Measurements from ENCODE around the gene ARSJ.

ARSJ gene

DNA sequence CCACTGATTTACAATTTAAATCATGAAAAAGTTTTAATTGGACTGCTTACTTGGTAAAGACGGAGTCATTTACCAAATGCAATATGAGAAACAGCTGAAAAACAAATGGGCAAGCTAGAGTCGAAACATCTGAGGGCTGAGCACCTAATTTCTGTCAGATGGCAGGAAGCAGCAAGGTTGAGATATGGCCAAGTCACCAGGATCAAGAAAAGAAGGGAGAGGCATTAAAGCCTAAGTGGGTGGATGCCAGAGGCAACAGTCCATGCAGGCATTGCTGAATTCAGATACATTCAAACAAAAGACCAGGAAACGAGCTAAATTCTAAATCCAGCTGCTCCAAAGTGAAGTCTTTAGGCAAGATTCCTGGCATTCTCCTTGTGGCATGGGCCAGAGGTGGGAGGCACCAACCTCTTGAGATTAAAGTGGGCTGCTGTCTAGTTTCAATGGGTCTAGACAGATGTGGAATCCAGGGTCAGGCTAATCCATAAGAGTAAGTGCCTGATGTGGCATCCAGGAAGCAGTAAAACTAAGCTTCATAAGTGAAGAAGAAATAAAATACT, 8.0 kb upstream of the ARSJ start:
- no peak for DNase-seq (ENCODE audit: low spot score)

DNA sequence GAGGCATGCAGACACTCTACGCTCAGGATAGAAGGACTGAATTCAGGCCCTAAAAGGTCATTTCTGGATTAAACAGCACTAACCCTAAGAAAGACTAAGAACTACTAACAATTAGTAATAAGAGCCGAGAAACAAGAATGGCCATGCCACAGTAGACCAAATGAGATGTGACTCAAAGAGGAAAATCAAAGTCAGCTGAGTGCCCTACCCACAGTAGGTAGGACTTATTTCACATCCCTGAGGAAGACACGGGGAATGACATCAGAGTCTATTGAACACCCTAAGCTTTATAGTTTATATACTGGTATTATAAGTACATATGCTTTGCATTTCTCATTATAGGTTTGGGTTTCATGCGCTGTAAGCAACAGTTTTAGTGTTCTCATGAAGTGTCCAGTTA, 2.7 kb upstream of the ARSJ start:
- DNase-seq (ENCODE audit: low spot score): no peak

DNA sequence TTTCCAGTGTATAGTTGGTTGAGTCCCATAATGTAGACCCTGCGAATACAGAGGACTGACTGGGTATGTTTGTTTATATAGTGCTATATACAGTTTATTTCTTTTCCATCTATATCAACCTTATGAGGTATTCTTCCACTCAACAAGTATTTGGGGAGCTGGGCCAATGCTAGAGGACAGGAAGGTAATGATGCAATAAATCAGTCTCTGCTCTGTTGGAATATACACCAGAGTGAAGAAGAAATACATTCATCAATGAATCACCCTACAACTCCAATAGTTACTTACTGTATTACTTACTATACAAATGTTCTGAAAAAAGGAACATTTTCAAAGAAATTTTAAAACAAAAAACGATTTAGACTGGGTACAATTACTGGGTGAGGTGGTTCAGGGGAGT, 2.1 kb upstream of the ARSJ start:
- DNase-seq (ENCODE audit: low spot score): no peak

DNA sequence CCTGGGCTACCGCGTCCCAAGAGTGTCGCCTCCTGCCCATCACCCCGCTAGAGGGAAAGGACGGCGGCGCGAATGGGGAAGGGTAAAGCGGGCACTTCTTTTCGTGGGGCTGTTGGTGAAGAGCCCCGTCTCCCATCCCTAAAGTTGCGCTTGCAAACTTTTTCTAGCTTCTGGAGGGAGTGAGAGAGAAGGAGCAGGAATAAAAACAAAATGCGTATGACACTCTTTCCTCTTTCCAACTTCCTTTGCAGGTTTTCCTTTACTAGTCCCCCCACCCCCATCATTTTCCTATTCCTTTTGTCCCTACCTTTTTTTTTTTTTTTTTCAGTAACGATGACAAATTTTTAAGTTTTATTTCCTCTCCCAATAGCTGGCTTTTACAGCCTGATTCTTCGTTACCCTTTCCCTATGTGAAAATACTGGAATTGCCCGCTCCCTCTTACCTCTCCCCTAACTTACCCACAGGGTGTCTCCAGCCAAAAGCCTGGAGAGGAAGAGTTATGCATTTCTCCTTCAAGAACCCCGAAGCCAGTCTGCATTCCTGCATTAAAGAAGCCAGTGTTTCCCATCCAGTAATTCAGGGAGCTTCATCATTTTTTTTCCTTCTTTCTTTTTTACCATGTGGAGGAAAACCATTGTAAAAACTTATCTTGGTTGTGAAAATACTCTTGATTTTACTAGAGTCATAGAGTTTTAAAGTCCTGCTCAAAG, 613 bp upstream of the ARSJ start:
- DNase-seq (ENCODE audit: low spot score): no peak

DNA sequence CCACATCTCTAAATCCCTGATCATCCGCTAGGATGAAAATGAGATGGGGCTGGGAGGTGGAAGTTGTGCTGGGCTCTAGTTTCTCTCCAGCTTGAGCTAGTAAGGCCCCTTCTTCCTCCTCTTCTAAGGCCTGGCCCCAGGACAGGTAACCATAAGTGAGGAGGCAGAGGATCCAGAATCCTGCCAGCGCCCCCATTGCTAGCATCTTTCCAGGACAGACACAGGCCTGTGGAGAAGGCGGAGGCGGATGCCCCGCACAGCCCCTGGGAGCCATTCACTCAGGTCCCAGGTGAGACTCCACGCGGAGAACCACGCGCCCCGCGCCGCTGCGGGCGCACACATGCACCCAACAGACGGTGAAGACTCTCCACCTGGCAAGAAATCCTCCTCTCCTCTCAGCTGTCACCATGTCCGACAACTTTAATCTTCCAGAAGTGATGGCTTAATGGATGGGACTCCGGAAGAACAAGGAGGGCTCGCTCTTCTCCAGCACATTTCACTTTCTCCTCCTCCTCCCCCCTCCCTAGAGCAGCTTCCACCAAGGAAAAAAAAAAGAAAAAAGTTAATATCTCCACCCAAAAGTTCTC, 793 bp downstream of the ARSJ start:
- DNase-seq (ENCODE audit: low spot score): no peak

DNA sequence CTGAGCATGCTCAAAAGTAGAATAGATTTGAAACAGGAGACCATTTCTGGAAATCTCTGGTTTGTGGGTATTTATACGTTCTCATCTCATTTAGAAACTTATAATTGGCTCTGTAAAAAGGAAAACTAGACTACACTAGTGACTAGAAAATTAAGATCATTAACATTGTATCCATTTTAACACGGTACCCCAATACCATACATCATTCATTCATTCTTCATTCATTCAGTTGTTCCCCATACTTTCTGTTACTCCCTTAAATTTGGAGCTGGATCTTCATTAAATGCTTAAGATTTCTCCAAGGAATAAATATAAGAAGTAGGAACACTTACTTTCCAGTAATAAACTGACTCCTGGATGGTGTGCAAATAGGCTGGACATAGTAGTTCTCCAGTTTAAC, 1.3 kb downstream of the ARSJ start:
- no peak for DNase-seq (ENCODE audit: low spot score)

DNA sequence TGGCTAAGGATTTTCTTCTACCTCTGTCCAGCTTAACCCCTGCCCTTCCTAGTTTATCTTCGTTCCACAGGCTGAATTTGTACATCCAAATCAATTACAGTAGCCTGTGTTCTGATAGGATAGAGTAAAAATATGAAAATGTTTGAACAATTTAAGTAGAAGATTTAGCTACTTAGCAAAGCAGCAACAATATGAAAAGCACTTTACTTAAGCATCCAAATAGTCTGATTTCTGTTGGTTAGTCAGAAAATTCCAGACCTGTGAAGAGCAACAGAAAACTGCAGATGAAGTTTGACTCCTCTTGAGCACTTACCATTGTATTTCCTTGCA, 2.0 kb downstream of the ARSJ start:
- no peak for DNase-seq (ENCODE audit: low spot score)

DNA sequence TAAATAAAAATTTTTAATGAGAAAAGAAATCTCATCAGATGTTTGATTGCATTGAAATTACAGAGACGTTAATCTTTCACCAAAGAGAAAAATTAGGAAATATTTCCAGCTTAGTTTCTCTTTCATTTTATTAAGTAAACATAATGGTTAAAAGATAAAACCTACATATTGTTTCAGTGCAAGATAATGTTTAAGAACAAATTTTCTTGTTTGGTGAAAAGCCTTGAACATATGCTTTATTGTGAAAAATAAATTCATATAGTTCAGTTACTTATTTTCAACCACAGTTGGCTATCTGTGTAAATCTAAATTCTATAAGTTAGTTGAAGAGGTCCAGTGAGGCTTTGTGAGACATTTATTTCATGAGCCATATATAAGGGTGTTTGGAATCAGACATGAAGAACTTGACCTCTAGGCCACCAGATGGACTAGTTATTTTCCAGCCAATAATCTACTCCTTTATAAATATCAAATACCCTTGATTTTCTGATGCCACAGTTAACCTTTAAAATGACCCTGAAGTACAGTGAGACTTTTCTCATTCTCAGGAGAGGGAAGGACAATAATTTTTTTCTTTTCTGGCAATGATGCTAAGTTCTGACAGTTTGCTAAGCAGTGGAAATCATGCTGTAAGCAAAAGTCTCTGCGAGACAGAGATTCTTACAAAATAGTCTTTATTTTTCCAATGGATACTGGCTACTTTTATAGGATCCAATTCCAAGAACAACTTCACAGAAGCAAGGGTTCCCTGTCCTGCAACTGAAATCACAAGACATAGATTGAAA, 2.5 kb downstream of the ARSJ start:
- DNase-seq (ENCODE audit: low spot score): no peak

DNA sequence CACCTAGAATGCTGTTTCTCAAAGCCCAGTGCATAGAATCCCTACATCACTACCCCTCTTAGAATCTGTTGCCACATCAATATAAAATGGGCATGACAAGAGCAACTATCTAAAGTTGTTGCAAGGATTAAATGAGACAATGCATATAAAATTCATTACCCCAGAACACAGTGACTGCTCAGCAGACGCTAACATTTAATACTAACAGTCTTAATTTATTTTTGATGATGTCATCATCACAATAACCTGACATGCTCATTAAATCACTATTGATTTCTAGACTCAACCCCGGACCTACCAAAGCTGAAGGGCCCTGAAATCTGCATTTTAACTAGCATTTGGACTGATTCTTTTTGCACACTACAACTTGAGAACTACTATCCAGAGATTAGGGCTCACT, 3.9 kb downstream of the ARSJ start:
- DNase-seq (ENCODE audit: low spot score): no peak

DNA sequence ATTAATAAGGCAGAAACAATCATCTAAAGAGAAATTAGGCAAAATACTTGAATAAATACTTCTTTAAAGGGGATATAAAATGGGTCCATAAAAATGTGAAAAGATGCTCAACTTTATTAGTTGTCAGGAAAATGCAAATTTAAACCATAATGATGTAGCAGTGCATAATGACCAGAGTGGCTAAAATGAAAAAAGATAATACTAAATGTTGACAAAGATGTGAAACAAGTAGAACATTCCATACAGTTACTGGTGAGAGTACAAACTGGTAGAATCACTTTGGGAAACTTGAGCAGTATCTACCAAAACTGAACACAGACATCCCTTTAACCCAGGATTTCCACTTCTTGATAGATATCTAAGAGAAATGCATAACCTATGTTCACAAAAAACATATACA, 5.0 kb downstream of the ARSJ start:
- DNase-seq (ENCODE audit: low spot score): no peak

DNA sequence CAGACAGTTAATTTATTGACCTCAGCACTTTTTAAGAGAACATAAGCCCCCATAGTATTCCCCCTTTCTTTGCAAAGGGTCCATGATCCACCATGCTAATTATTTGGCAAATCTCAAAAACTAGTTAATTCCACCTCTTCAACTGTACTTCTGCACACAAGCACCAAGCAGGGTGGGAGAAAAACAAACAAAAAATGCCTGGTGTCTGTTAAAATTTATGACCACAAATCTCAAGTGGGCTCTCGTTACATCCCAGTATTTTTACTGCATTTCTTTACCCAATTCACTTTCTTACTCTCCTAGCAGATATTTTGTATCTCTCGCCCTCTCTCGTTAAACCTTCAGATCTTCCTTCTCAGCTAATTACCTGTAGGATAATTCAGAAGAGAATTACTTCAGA, 6.1 kb downstream of the ARSJ start:
- DNase-seq (ENCODE audit: low spot score): no peak

DNA sequence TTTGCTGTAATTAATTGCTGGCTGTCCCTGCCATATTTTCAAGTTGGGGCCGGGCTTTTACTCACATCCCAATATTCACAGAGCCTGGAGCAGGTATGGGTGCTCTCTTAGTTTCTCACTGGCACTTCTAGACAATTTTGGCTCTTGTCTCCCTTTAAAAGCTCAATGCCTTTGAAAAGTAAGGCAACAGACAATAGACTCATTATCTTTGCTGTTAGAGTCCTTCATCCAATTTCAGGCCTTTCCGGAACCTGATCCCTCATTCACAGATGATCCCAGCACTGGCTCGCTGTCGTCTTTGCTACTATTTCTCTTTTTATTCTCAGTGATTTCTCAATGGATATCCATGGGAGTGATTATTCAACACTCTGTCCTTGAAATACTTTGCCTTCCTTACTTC, 6.7 kb downstream of the ARSJ start:
- no peak for DNase-seq (ENCODE audit: low spot score)

DNA sequence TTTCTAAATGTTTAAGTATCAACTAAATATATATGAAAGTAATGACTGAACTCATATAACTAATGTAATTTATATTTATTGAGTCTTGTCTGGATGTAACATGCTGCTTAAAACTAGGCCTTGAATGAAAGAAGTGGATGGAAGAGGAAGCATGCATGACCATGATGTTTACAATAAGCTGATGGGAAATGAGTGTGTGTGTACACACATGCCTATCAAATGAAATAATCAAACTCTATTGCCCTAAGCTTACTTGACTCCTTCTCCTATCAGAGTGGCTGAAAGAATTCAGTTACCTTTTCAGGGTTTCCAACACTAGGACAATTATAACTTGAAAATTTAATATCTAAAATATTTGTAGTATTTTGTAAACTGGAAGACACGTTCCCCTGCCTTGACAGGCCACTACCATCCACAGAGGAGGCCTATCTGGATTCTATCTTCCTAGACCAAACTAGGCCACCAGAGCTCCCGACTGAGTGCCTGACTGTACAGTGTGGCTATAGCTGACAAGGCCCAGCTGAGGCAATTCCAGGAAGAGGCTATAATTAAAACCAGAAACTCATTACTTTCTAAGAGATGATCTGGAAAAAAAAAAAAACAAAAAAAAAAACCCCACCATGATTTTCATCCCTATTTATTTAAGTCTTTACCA, 7.6 kb downstream of the ARSJ start:
- DNase-seq (ENCODE audit: low spot score): no peak

DNA sequence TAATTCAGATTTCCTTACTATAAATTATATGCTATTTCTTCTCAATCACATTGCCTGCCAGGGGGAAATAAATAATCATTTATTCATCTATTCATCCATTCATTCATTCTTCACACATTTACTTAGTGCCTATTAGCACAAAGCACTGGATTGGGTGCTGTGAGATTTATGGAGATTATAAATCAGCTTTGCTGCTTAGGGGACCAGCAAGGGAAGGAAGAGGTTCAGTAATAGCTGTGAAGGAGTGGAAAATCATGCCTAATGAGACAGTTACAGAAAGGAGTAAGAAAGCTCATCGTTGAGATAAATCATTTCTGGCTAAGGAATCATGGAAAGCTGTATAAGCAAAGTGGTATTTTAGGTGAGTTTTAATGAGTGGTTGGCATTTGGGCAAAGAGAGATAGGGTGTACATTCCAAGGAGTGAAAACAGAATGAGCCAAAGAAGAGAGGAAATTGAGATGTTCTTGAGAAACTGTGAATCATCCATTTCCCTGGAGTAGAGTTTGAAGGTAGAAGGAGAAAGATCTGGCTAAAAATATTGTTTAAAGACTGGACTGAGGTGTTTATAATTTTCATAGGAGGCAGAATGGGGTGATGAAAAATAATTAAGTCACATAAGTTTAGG, 9.6 kb downstream of the ARSJ start:
- DNase-seq (ENCODE audit: low spot score): no peak

DNA sequence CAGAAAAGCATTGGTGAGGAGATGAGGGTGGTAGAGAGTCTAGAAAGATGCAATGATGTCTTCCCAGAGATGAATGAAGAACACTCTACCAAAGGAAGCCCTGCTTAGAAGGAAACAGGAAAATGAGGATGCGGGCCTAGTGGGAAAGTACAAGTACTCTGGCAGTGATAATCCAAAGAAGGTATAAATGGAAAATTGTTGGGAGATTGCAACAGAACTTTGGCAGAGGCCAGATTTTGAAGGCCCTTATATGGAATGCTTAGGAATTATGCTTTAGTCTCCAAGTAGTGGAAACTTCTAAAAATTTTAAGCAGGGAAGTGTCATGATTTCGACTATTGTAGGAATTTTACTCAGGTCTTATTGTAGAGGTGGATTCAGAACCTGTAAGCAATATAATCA, 11.0 kb downstream of the ARSJ start:
- no peak for DNase-seq (ENCODE audit: low spot score)

DNA sequence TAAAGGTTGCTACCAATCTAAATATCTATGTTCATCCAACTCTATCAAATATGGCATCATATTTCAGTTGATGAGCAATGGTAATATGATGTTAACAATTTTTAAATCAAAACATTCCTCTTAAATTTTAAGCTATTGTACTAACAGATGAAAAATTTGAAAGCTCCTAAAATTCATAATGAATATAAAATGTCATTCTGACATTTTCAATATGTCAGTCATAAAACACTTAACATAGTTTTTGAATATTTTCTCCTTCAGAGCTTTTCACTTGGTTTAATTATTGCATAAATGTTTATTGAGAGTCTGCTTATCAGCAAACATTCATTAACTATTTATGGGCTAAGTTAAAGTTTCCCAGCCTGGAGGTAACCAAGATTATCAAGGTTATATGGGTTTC, 11.8 kb downstream of the ARSJ start:
- no peak for DNase-seq (ENCODE audit: low spot score)

DNA sequence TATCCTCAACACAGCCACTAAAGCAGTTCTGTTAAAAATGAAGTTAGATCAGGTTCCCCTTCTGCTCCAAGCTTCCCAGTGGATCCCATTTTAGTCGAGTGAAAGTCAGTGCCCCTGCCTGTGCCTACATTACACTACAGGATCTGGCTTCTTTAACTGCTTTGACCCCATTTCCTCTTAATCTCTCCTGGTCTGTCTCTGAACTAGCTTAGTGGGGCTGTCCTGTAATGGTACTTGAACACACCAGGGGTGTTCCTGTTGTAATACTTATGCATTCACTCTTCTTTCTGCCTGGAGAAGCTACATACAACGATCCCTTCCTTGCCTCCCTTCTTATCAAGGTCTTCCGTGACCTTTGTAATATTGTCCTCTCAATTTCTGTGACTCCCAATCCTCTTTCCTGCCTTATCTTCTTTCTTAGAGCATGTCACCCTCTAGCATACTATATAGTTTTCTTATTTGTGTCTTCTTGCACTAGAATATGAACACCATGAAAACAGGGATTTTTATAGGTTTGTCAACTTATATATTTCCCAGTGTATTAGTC, 16.7 kb downstream of the ARSJ start:
- no peak for DNase-seq (ENCODE audit: low spot score)

DNA sequence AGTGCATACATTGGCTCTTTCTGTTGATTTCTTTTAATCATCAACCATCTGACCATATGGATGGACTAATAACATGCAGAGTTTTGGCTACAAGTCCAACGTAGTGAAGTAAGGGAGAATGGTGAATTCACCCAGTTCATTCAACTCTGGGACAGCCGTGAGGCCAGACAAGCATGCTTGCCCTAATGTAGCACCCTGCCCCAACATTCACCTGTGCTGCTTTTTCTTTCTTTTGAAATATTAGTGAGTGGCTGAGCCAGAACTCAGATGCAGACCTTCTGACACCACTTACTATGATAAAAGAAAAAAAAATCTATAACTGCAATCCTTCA, 17.5 kb downstream of the ARSJ start:
- no peak for DNase-seq (ENCODE audit: low spot score)

DNA sequence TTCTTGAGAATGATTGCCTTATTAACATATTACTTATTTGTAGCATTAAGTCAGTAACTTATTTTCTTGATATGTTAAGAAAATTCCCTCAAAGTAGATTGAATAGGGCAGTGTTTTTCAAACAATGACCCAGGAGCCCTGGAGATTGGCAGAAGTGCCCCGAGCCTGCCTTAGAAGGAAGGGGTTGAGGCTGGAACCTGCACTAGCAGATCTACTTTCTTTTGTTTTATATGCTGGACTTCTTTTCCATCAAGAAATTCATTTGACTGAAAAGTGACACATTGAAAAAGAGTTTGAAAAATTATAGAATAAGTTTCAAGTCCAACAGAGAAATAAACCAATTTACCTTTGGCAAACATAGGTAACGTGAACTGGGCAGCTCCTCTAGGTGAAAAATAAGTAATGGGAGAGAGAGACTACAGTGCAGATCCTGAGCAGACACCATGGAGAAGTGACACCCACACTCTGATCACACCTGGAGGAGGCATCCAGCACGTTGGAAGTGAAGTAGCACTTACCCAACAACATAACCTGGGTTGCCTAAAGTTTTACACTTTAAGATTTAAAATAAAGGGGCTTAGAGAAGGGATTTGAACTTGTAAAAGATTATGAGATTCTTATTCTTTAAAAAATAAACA, 18.6 kb downstream of the ARSJ start:
- DNase-seq (ENCODE audit: low spot score): no peak

DNA sequence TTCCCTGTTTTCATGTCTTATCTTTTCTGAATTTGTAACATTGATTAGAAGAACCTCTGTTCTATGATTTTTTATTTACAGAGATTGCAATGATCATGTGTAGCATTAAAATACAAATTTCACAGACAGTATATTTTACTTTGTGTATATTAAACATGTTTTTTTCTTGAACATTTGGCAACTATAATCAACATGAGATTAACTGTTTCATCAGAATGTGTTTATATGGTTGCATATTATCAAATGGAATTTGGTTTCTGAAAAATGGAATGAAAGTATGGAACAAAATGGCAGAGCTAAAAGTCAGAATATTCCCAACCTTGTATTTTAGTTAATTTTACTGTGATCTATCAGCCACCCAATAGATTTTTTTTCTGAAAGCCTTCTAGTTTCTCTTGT, 19.9 kb downstream of the ARSJ start:
- no peak for DNase-seq (ENCODE audit: low spot score)

DNA sequence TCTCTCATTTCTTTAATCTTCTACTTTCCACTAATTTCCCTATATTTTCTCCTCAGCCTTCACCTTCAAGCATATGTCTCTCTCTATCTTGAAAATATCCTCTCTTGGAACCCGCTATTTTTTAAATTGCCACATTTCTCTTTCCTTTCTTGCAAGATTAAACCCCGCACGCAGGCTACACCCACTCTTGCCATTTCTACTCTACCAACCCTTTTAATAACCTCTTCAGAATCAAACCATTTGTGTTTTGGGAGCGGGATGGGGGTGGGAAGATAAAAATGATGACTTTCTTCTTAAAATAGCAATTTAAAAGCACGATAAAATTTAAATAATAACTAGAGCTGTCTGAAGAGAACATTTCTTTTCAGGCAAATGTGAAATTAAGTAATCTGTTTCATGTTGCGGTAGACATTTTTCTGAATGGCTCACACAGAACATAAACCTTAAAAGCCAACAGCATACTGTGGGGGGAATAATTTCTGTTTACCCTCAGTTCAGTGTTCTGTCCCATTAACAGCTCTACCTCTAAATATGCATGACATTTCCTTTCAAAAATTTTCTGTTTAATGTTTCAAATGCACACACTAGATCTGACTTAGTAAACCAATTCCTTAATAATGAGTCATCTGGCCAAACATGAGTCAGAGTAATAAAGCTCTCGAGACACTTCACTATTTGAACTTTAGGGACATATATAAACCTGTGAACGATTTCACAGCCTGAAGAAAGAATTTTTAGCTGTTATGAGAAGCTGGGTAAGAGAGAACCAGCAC, 20.5 kb downstream of the ARSJ start:
- no peak for DNase-seq (ENCODE audit: low spot score)
